ENCODE results near the gene GUCA1A.

The GUCA1A gene

DNA sequence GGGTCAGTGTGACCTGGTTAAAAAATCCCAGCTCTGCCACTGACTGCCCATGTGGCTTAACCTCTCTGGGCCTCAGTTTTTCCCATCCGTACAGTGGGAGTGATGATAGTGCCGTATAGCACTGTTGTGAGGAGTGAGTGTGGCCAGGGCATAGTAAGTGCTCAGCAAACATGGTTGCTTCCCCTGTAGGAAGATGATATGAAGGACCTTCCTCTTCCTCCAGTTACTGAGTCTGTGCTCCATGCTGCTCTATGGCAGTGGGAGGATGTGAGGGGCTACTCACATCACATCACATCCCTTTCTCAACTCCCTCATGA, 43.8 kb upstream of the GUCA1A start:
- Histone ChIP-seq H3F3A (ENCODE audit: low read depth) (no peaks in the 10 kb centered on the region), H3K79me2 (ENCODE audit: insufficient read depth, low read length) (no peaks in the 10 kb centered on the region), H3K4me2 (ENCODE audit: low read depth, low read length, poor library complexity, severe bottlenecking) (no peak overlapping the region), H3K27me3 (ENCODE audit: insufficient read depth, low read length, poor library complexity, severe bottlenecking) (no peaks in the 10 kb centered on the region), H3K36me3 (ENCODE audit: insufficient read depth, low read length) (no peaks in the 10 kb centered on the region), H2AFZ (ENCODE audit: low read length) (no peak overlapping the region), H4K20me1 (ENCODE audit: insufficient read depth, low read length, poor library complexity, severe bottlenecking) (no peaks in the 10 kb centered on the region), H3K9me2 (replicated peaks; ENCODE audit: low read depth, low read length) (no peaks in the 10 kb centered on the region), H3K4me3 (ENCODE audit: low read length, poor library complexity, severe bottlenecking) (no peak overlapping the region), H3K4me1 (ENCODE audit: insufficient read depth, low read length, poor library complexity, severe bottlenecking) (no peaks in the 10 kb centered on the region), H3K9ac (ENCODE audit: low read depth, low read length, poor library complexity, severe bottlenecking) (no peak overlapping the region), H3K9me3 (ENCODE audit: insufficient read depth, low read depth, low read length) (no peaks in the 10 kb centered on the region)
- TF ChIP-seq, protein P1, sequence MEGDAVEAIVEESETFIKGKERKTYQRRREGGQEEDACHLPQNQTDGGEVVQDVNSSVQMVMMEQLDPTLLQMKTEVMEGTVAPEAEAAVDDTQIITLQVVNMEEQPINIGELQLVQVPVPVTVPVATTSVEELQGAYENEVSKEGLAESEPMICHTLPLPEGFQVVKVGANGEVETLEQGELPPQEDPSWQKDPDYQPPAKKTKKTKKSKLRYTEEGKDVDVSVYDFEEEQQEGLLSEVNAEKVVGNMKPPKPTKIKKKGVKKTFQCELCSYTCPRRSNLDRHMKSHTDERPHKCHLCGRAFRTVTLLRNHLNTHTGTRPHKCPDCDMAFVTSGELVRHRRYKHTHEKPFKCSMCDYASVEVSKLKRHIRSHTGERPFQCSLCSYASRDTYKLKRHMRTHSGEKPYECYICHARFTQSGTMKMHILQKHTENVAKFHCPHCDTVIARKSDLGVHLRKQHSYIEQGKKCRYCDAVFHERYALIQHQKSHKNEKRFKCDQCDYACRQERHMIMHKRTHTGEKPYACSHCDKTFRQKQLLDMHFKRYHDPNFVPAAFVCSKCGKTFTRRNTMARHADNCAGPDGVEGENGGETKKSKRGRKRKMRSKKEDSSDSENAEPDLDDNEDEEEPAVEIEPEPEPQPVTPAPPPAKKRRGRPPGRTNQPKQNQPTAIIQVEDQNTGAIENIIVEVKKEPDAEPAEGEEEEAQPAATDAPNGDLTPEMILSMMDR (conservative IDR thresholded peaks at IDR 0.05; ENCODE audit: low read length), result no peak
- no peak for TF ChIP-seq EZH2phosphoT487 (IDR thresholded peaks at IDR 0.05; ENCODE audit: borderline replicate concordance)

DNA sequence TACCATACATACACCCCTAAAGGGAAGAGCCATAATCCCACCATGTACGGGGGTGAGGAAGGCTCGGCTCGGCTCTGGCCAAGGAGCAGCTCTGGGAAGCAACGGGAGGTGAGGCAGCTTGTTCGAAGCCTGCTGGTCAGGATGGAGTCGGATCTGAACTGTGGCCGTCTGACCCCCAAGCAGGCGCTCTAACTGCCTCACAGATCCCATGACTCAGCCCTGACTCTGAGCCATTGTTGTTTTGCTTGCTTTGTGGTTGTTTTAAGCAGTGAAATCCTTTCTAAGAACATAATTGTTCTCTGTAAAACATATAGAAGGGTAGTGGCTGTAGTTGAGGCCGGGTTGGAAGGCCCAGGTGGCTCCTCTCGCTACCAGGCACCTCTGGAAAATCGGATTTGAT, 41.6 kb upstream of the GUCA1A start:
- Histone ChIP-seq H3K4me2 (ENCODE audit: low read depth, low read length, poor library complexity, severe bottlenecking) (no peak overlapping the region), H3K27me3 (ENCODE audit: insufficient read depth, low read length, poor library complexity, severe bottlenecking) (no peaks in the 10 kb centered on the region), H3K36me3 (ENCODE audit: insufficient read depth, low read length) (no peaks in the 10 kb centered on the region), H3F3A (ENCODE audit: low read depth) (no peaks in the 10 kb centered on the region), H3K9me2 (replicated peaks; ENCODE audit: low read depth, low read length) (no peaks in the 10 kb centered on the region), H3K79me2 (ENCODE audit: insufficient read depth, low read length) (no peaks in the 10 kb centered on the region), H3K9me3 (ENCODE audit: insufficient read depth, low read depth, low read length) (no peaks in the 10 kb centered on the region), H3K4me3 (ENCODE audit: low read length, poor library complexity, severe bottlenecking) (no peak overlapping the region), H2AFZ (ENCODE audit: low read length) (no peak overlapping the region), H4K20me1 (ENCODE audit: insufficient read depth, low read length, poor library complexity, severe bottlenecking) (no peaks in the 10 kb centered on the region), H3K9ac (ENCODE audit: low read depth, low read length, poor library complexity, severe bottlenecking) (no peak overlapping the region), H3K4me1 (ENCODE audit: insufficient read depth, low read length, poor library complexity, severe bottlenecking) (no peaks in the 10 kb centered on the region)
- TF ChIP-seq, protein P1 (conservative IDR thresholded peaks at IDR 0.05; ENCODE audit: low read length), result no peak
- TF ChIP-seq EZH2phosphoT487 (IDR thresholded peaks at IDR 0.05; ENCODE audit: borderline replicate concordance), result no peak

DNA sequence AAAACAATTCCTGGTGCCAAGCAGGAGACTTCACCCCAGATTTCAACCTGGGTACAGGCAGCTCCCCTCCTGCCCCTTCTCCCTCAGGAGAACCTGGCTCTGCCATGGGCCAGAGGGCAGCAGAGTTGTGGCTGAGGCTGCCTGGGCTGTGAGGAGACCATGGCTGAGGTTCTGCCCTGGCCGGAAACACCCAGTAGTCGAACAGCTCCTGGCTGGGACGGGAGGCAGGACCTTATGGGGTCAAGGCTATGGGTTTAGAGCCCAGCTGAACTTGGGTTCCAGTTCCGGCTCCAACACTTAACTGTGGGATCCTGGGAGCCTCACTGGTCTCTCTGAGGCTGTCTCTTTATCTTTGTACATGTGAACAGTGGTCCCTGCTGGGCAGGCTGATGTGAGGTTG, 39.2 kb upstream of the GUCA1A start:
- no peaks in the 10 kb centered on the region for H3K27me3 ChIP-seq (ENCODE audit: insufficient read depth, low read length, poor library complexity, severe bottlenecking)
- TF ChIP-seq EZH2phosphoT487 (IDR thresholded peaks at IDR 0.05; ENCODE audit: borderline replicate concordance), result no peak
- TF ChIP-seq, protein P1 (conservative IDR thresholded peaks at IDR 0.05; ENCODE audit: low read length), result no peak

More for the DNA sequence above, 39.2 kb upstream of the GUCA1A start:
- H4K20me1 ChIP-seq (ENCODE audit: insufficient read depth, low read length, poor library complexity, severe bottlenecking), result no peaks in the 10 kb centered on the region
- no peaks in the 10 kb centered on the region for H3K9me2 ChIP-seq (replicated peaks; ENCODE audit: low read depth, low read length)
- H3K4me1 ChIP-seq (ENCODE audit: insufficient read depth, low read length, poor library complexity, severe bottlenecking), result no peaks in the 10 kb centered on the region
- H3K4me2 ChIP-seq (ENCODE audit: low read depth, low read length, poor library complexity, severe bottlenecking), result no peak overlapping the region
- H3F3A ChIP-seq (ENCODE audit: low read depth), result no peaks in the 10 kb centered on the region
- H3K79me2 ChIP-seq (ENCODE audit: insufficient read depth, low read length), result no peaks in the 10 kb centered on the region
- no peaks in the 10 kb centered on the region for H3K9me3 ChIP-seq (ENCODE audit: insufficient read depth, low read depth, low read length)
- no peak overlapping the region for H3K9ac ChIP-seq (ENCODE audit: low read depth, low read length, poor library complexity, severe bottlenecking)
- H3K4me3 ChIP-seq (ENCODE audit: low read length, poor library complexity, severe bottlenecking), result no peak overlapping the region
- no peak overlapping the region for H2AFZ ChIP-seq (ENCODE audit: low read length)
- H3K36me3 ChIP-seq (ENCODE audit: insufficient read depth, low read length), result no peaks in the 10 kb centered on the region
